K562 (cell line): ENCODE results near the gene HYAL1. TPM values are rescaled to one million over a fixed set of nuclear protein-coding genes. Genes with fewer than 3 reads are reported as not detected.

Experiments used
- ATAC-seq: fragments of 200-7000 bp; cut with Tn5 transposase; 3 replicates; pipeline ENCODE4 v1.9.1; 2020; ENCODE audit warnings: moderate library complexity
- BruUV-seq: library from RNA; stranded (reverse); fragments of 400-500 nt; replicated peaks from 2 replicates; lab custom pipeline; 2021; lab: Mats Ljungman, UMichigan
- CTCF ChIA-PET: fragments of 300-600 bp; formaldehyde crosslinking; extraction: SDS; loops from one replicate; lab custom pipeline; 2021; ENCODE audit warnings: low intra/inter-chr PET ratio; lab: Yijun Ruan, JAX
- POLR2A ChIA-PET: fragments of 300-600, 350-650 bp; sonication (Branson Sonifier 250); formaldehyde crosslinking; extraction: SDS; loops from one replicate; lab custom pipeline; 2021; ENCODE audit warnings: antibody characterized with exemption, inconsistent platforms; lab: Yijun Ruan, JAX
- DNase-seq, 4 experiments: peaks; one replicate each; pipeline versions ENCODE4 v3.0.0 to v3.0.0-alpha.2; 2011 to 2018; ENCODE audit warnings: low spot score in 3 of 4, mixed read lengths in 3 of 4; ENCODE audit errors: extremely low read depth in 1 of 4
- FAIRE-seq: peaks from 2 replicates; lab custom pipeline; 2011; peaks lifted over from hg19 to GRCh38; lab: Jason Lieb, UNC
- H2AFZ ChIP-seq: 2 replicates; pipeline ENCODE4 v1.6.0; 2011; ENCODE audit warnings: low read depth, low read length, control low read depth, inconsistent platforms
- H3K27ac ChIP-seq: fragments of 200-600 bp; 3 replicates; pipeline ENCODE4 v1.8.0; 2011; ENCODE audit warnings: low read depth, mild to moderate bottlenecking, control low read depth, inconsistent platforms, low read length, moderate library complexity, mixed read lengths; ENCODE audit errors: extremely low read depth
- H3K27me3 ChIP-seq, 2 experiments: fragments of 300-600 bp in 1 of 2; 2 replicates in 1 of 2; 3 replicates in 1 of 2; pipeline versions ENCODE4 v1.6.0 to v1.8.0; 2011; ENCODE audit warnings: inconsistent platforms in 2 of 2, low read length in 2 of 2, mild to moderate bottlenecking in 1 of 2, mixed read lengths in 1 of 2, moderate library complexity in 1 of 2; ENCODE audit not compliant: control insufficient read depth in 2 of 2, insufficient read depth in 2 of 2
- H3K36me3 ChIP-seq: fragments of 300-600 bp; 3 replicates; pipeline ENCODE4 v1.8.0; 2011; ENCODE audit warnings: mild to moderate bottlenecking, low read length, inconsistent platforms; ENCODE audit not compliant: control insufficient read depth, insufficient read depth
- H3K4me1 ChIP-seq, 2 experiments: fragments of 200-600 bp in 1 of 2; replicated peaks in 1 of 2; 2 replicates in 1 of 2; 3 replicates in 1 of 2; pipeline versions ENCODE4 v1.5.1 to v1.8.0; 2011; ENCODE audit warnings: inconsistent platforms in 2 of 2, low read length in 2 of 2, mild to moderate bottlenecking in 1 of 2, mixed read lengths in 1 of 2, moderate library complexity in 1 of 2; ENCODE audit not compliant: control insufficient read depth in 2 of 2, insufficient read depth in 2 of 2
- H3K4me2 ChIP-seq: 2 replicates; pipeline ENCODE4 v1.6.1; 2011; ENCODE audit warnings: low read length, control low read depth, inconsistent platforms, mixed read lengths; ENCODE audit not compliant: insufficient read depth
- H3K4me3 ChIP-seq: fragments of 200-600 bp; sonication (generic), shearing (Covaris generic); 2 replicates; pipeline ENCODE4 v1.5.1; 2016; ENCODE audit warnings: control low read depth, inconsistent platforms
- H3K79me2 ChIP-seq: fragments of 200-600 bp; 3 replicates; pipeline ENCODE4 v1.8.0; 2011; ENCODE audit warnings: low read length, inconsistent platforms; ENCODE audit not compliant: control insufficient read depth, insufficient read depth
- H3K9ac ChIP-seq, 2 experiments: 2 replicates each; pipeline versions ENCODE4 v1.6.0 to v1.6.1; 2011; ENCODE audit warnings: low read depth in 2 of 2, low read length in 2 of 2, control low read depth in 1 of 2, inconsistent platforms in 1 of 2, mild to moderate bottlenecking in 1 of 2, mixed read lengths in 1 of 2; ENCODE audit not compliant: insufficient read depth in 1 of 2
- H3K9me1 ChIP-seq: one replicate; pipeline ENCODE4 v1.6.0; 2011; ENCODE audit warnings: inconsistent platforms, mild to moderate bottlenecking, low read length, moderate library complexity; ENCODE audit not compliant: control insufficient read depth, insufficient read depth
- H3K9me3 ChIP-seq: replicated peaks from 2 replicates; pipeline ENCODE4 v1.5.1; 2011; ENCODE audit warnings: low read depth, low read length, inconsistent platforms; ENCODE audit not compliant: control insufficient read depth, insufficient read depth
- H4K20me1 ChIP-seq: replicated peaks from 2 replicates; pipeline ENCODE4 v1.6.1; 2011; ENCODE audit warnings: low read length, inconsistent platforms, mixed read lengths; ENCODE audit not compliant: control insufficient read depth, insufficient read depth
- BRD4 ChIP-seq: fragments of 200-600 bp; sonication (generic); IDR thresholded peaks from 2 replicates; pipeline ENCODE4 v1.6.1; 2017; ENCODE audit warnings: inconsistent platforms
- IRF1 ChIP-seq: sonication (generic); formaldehyde crosslinking; IDR thresholded peaks from 2 replicates; pipeline ENCODE4 v1.8.0; 2022; ENCODE audit warnings: missing genetic modification reagents, mild to moderate bottlenecking, borderline replicate concordance
- PTBP1 ChIP-seq: fragments of 200-400 bp; formaldehyde crosslinking; IDR thresholded peaks from 2 replicates; pipeline ENCODE4 v1.6.1; 2017; ENCODE audit warnings: low read depth, low read length
- RBM15 ChIP-seq: fragments of 200-400 bp; formaldehyde crosslinking; IDR thresholded peaks from 2 replicates; pipeline ENCODE4 v1.6.1; 2018; ENCODE audit warnings: mild to moderate bottlenecking, low read length, moderate library complexity; ENCODE audit not compliant: insufficient read depth
- SLC30A9 ChIP-seq: fragments of 250-450 bp; sonication (Bioruptor Pico); IDR thresholded peaks from 2 replicates; pipeline ENCODE4 v1.8.0; 2022; ENCODE audit warnings: mild to moderate bottlenecking, moderate library complexity
- SREBF1 ChIP-seq: fragments of 150-350 bp; IDR thresholded peaks from 2 replicates; pipeline ENCODE4 v1.6.1; 2014; ENCODE audit warnings: antibody characterized with exemption, low read depth, low read length, borderline replicate concordance
- USF1 ChIP-seq: sonication (generic); formaldehyde crosslinking; IDR thresholded peaks from 2 replicates; pipeline ENCODE4 v1.9.0; 2022; ENCODE audit warnings: mild to moderate bottlenecking, missing genetic modification reagents
- XRCC4 ChIP-seq: IDR thresholded peaks from one replicate; pipeline ENCODE4 v1.6.1; 2011; ENCODE audit not compliant: insufficient read depth, insufficient read length; ENCODE audit errors: extremely low read depth
- ZBTB17 ChIP-seq: fragments of 450-650 bp; formaldehyde crosslinking; IDR thresholded peaks from 2 replicates; pipeline ENCODE4 v1.4.0; 2020; ENCODE audit warnings: mild to moderate bottlenecking
- ZBTB40 ChIP-seq, 2 experiments: fragments of 450-650 bp in 1 of 2; sonication (generic) in 1 of 2; formaldehyde crosslinking in 1 of 2; IDR thresholded peaks; 2 replicates each; pipeline versions ENCODE4 v1.7.1 to v1.9.0; 2016 to 2022; ENCODE audit warnings: inconsistent platforms in 1 of 2, mild to moderate bottlenecking in 1 of 2, missing genetic modification reagents in 1 of 2
- ZNF274 ChIP-seq: IDR thresholded peaks from 2 replicates; pipeline ENCODE4 v1.6.1; 2011; ENCODE audit warnings: low read depth, mild to moderate bottlenecking, low read length, moderate library complexity, borderline replicate concordance
- WGBS: fragments of 100-300 bp; shearing (Covaris generic); methylation state at CpG from one replicate; pipeline ENCODE4 v1.1.6; 2016; ENCODE audit warnings: low coverage, mixed read lengths; ENCODE audit not compliant: insufficient coverage; ENCODE audit errors: missing lambda C conversion rate; 5-methylcytosine and 5-hydroxymethylcytosine counted together
- in situ Hi-C: fragments of 300-500 bp; cut with MboI; formaldehyde crosslinking; loops from 4 replicates; pipeline ENCODE4 v1.15.0; 2018; ENCODE audit warnings: inconsistent platforms, mixed read lengths
- intact Hi-C: fragments of 100-400 bp; cut with micrococcal nuclease; formaldehyde crosslinking; loops from 2 replicates; pipeline ENCODE4 v1.14.2; 2022
- polyA plus RNA-seq, 8 experiments: library from polyadenylated mRNA; depleted of rRNA in 4 of 8; stranded (reverse) in 5 of 8; unstranded in 3 of 8; fragments of >200 nt; fragmentation: Nextera tagmentation in 2 of 8; fragmentation: Illumina TruSeq in 1 of 8; extraction: Ambion mirVana in 2 of 8; extraction: Trizol in 1 of 8; gene quantifications; 2 replicates each; pipeline versions ENCODE4 v1.2.1 to v1.2.3, GENCODE V29; 2011 to 2014; ENCODE audit warnings: inconsistent platforms in 1 of 8, missing spikeins in 1 of 8
- total RNA-seq, 7 experiments: library from RNA; depleted of rRNA in 6 of 7; stranded (reverse); fragments of >200 nt in 6 of 7; fragmentation: Illumina TruSeq in 2 of 7; extraction: Trizol in 2 of 7; gene quantifications; 2 replicates each; pipeline versions ENCODE4 v1.2.1 to v1.2.3, GENCODE V29; 2011 to 2021; ENCODE audit warnings: low replicate concordance in 1 of 7

Gene HYAL1
- total and polyA plus RNA-seq, 9 of the 15 experiments (the other 6 are each of a cell fraction or from before 2014, with no cell fraction given) = 1.4 to 8.5 (median 4.7) TPM

DNA sequence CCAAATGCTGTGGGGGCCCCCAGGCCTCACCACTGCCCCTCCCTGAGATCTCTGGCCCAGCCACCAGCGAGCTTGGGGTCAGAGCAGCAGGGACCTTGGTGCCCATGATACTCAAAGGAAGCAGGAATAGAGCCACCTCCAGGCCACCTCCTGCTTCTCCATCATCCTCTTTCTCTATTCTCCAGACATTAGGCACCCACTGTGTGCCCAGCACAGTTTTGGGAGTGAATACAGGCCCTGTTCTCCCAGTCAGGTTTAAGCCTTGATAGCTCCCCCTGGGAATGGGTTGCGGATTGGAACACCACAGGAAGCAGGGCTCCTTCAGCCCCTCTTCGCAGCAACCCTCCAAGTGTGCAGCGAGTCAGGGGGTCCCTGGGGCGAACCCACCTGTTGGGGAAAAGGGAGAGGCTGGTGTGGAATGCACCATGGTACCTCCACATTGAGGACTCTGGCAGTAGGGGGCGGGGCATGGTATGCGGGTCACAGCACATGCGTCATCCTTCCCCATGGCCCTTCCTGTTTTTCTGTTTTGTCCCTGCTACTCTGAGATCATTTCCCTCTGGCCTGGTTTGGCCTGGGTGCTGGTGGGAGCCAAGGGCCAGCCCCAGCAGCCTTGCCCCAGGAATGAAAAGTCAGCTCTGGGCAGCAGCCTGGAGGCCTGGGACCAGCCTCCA lies 48.7 kb downstream of the HYAL1 start:
- FAIRE-seq (no peak), ATAC-seq (no peak), DNase-seq (no peak)
- H3K4me2 ChIP-seq = no peak overlapping the region
- in situ Hi-C loops = no loop called here
- ChIA-PET POLR2A (interaction anchor here (0.6 kb wide), 1 partner anchor 13 kb away, joined by 4 read pairs; no protein-coding TSS in a partner anchor), CTCF (no interaction called here)
- no peaks in the 10 kb centered on the region; the same call in 1 of the 3 replicates for H3K79me2 ChIP-seq
- H2AFZ ChIP-seq = no peak overlapping the region
- 76% methylated on average over 5 of the region's 8 CpGs for WGBS
- peaks cover 4% of the 10 kb centered on the region; the same call in 1 of the 2 replicates for H3K9me3 ChIP-seq
- peaks cover 30% of the 10 kb centered on the region; the same call in 2 of the 3 replicates for H3K36me3 ChIP-seq
- H3K4me3 ChIP-seq = no peak overlapping the region
- H3K9me1 ChIP-seq = no peaks in the 10 kb centered on the region
- no peaks in the 10 kb centered on the region for H4K20me1 ChIP-seq
- no peak overlapping the region for H3K27ac ChIP-seq
- peaks cover 0 to 25% of the 10 kb centered on the region in 2 experiments; a peak in 2 of 5 replicates for H3K4me1 ChIP-seq
- H3K27me3 ChIP-seq = no peaks in the 10 kb centered on the region
- intact Hi-C loops = no loop called here
- peak overlapping the region in 1 of 2 experiments; percentile 17; a peak in 2 of 4 replicates for H3K9ac ChIP-seq
- BruUV-seq = no TSS peak
- no peak for TF ChIP-seq PTBP1
- TF ChIP-seq RBM15 = no peak
- no peak for TF ChIP-seq ZNF274
- TF ChIP-seq ZBTB17 (CRISPR knock-in tag) = no peak
- no peak for TF ChIP-seq SREBF1
- no peak for TF ChIP-seq BRD4
- no peak for TF ChIP-seq SLC30A9 (CRISPR knock-in tag)
- no peak for TF ChIP-seq ZBTB40 (IDR thresholded peaks at IDR 0.05)
- no peak for TF ChIP-seq ZBTB40 (CRISPR knock-in tag; IDR thresholded peaks at IDR 0.05)
- TF ChIP-seq IRF1 (CRISPR knock-in tag) = no peak
- no peak for TF ChIP-seq XRCC4
- TF ChIP-seq USF1 (CRISPR knock-in tag) = no peak
